Activated naive CD4-positive, alpha-beta T cell treated with anti-CD3 and anti-CD28 coated beads, Interleukin-2, amount 50 U/mL, for 16 hours (primary cell): ENCODE measurements around the gene SRP9.
"Not testable (repeated sequence)": the region's sequence is repeated elsewhere in the genome, so short reads cannot be mapped to it uniquely, and the experiment has no call there.

Experiments used
- DNase-seq: peaks from one replicate; pipeline ENCODE4 v3.0.0-alpha.2; 2020

SRP9 gene

DNA sequence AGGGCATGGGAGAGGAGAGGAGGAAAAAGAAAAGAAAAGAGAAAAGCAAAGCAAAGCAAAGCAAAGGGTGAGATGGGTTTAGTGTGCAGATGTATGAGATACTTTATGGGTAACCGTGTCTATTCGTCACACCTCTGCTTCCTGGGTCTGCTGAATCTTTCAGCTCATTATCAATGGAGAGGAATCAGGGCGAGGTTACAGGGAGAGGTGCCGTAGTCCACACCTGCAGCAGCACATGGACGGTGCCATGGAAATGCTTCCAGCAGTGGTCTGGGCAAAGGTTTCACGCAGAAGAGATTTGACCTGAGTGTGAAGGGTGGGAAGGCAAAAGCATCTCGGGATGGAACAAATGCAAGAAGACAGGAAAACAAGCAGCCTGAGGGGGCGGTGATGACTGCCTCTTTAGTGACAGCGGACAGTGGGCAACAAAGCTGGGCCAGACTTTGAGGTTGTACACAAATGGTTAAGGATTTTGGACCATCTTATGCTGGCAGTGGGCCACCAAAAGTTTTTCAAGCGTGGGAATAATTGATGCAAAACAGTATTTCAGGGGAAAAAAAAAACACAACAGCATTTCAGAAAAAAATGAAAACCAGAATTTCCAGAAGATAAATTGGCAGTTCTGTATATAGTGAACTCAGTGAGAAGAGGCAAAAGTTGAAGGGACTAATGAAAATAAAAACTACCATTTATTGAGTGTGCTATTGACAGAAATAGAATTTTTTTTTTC, 19.5 kb upstream of the SRP9 start:
- DNase-seq = no peak

DNA sequence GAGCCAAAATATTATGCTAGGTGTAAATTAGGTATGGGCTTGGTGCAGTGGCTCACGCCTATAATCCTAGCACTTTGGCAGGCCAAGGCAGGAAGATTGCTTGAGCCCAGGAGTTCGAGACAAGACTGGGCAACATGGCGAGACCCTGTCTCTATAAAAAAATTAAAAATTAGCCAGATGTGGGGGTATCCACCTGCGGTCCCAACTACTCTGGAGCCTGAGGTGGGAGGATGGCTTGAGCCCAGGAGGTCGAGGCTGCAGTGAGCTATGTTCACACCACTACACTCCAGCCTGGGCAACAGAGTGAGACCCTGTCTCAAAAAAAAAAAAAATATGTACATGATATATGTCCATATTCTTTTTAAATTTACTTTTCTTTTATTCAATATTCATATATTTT, 17.7 kb upstream of the SRP9 start:
- not testable (repeated sequence) for DNase-seq

DNA sequence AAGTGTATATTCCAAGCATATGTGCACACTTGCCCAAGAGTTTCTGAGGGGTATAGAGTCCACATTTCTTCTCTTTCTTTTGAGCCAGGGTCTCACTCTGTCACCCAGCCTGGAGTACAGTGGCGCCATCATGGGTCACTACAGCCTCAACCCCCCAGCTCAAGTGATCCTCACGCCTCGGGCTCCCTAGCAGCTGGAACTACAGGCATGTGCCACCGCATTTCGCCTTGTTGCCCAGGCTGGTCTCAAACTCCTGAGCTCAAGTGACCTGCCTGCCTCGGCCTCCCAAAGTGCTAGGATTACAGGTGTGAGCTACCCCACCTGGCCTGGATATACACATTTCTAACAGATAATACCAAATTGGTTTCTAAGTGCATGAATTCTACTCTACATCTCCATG, 17.1 kb upstream of the SRP9 start:
- no peak for DNase-seq

DNA sequence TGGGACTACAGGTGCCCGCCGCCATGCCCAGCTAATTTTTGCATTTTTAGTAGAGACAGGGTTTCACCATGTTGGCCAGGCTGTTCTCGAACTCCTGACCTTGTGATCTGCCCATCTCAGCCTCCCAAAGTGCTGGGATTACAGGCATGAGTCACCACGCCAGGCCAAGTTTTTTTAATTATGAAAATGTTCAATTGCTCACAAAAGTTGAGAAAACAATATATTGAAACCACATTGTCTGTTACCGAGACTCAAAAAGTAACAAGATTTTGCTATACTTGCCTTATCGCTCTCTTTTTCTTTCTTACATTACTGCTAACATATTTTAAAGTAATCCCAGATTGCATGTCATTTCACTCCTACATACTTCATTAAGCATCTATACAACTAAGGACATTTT, 16.2 kb upstream of the SRP9 start:
- not testable (repeated sequence) for DNase-seq

DNA sequence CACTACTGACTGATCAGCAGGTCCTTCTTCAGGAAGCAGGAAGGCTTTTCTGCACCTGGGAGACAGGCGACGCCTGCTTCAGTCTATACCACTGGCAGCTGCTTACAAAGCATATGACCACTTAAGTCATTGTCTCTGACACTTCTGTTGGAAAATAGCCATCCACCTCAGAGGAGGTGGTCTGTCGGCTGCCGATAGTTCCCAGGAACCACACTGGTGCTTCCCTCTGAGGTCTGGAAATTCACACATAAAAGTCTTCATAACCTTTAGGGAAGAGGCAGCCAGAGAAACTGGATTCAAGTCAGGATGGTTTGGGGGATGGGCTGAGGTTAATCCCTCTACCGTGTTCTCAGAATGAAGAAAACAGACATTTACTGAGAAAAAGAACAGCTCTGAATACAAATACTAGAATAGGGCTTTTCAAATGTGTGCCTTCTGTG, 15.6 kb upstream of the SRP9 start:
- DNase-seq = no peak

DNA sequence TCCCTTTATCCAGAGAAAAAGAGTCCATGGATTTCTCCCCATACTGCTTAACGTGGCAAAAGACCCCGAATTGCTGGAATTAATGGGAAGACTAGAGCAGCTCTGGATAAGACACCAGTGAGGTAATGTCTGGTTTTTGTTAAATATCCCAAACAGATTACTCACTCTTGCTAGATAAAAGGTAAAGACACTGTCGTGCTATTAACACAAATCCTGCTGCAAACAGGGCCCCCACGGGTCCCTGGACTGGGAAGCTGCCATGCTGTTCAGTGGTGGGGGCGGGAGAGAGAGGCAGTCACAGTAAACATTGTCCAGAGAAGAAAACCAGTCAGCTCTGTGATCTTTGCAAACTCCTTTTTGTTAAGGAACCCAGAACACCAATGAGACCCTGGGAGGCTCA, 15.2 kb upstream of the SRP9 start:
- no peak for DNase-seq

DNA sequence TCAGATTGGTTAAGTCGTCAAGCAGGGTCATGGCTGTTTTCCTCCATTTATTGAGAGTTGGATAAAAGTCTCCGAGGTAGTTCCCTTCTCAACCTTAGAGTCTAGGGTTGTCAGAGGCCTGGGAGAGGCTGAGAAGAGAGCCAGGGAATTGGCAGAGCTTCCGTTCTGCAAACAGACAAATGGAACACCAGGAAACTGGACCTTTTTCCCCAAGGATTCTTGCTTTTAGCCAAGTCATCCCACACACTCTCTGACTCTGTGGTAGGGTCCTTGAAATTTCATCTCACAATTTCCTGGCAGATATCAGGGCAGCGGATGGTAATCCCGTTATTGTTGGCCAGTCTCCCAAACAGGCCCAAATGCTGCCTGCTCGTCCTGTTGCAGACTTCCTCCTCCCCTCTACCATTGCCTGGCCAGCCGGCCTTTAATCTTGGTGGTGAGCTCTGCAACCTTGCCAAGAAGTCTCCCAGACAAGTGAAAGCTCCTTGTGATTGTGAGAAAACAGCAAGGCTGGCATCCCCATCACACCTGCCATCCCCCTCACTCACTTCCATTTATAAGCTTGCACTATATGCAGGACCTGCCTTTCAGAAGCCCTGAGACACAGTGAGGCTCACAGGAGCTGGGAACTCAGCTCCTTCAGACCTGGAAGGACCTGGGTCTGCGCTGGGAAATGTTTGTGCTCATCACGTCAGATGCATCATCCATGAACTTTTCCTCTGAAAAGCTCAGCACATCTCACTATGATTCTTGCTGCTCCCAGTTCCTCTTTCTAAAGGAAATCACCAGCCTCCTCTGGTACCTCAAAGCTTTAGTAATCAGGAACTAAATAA, 13.7 kb upstream of the SRP9 start:
- no peak for DNase-seq

DNA sequence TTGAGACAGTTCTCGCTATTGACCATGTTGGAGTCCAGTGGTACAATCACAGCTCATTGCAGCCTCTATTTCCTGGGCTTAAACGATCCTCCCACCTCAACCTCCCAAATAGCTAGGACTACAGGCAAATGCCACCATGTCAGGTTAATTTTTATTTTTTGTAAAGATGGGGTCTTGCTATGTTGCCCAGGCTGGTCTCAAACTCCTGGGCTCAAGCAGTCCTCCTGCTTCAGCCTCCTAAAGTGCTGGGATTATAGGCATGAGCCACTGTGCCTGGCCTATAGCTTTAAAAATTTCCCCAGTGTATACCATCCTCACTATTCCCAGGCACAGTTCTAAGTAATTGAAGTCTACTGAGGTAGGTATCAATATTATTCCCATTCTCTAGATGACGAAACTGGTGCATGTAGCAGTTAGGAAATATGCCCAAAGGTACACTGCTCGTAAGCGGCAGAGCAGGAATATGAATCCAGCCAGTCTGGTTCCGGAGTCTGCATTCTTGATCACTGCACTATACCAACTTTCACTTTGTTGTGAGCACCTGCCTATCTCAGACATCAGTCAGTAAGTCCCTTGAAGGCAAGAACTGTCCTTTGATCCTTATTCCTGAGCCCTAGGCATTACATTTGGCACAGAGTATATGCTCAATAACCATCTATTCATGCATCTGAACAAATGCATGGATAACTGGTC, 11.5 kb upstream of the SRP9 start:
- no peak for DNase-seq

DNA sequence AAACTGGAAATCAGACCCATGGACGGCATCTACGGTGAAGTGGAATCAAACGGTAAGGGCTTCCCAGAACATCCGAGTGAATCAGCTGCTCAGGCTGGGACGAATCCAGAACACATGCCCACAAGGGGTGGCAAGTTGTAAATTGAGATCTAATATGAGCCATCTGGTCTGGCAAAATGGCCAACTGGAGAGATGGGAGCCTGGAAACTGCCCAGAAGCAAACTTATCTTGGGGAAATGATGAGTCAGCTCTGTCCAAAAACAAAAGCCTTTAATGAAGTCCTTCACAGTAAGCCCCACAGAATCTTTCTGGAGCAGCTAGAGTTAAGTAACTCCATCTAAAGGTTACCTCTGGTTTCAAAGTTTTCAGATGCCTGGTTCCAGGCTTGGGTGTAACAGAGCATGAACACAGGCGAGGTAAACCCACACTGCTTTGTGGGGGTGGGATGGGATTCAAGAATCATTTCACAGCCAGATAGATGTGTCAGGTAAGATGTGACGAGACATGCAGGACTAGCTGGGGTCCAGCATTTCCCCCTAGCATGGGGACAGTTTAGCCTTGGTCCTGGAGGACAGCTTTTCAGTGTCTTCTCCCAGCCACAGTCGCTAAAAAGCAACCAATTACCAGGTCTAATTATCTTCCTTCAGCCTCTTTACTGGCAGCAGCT, 10.5 kb upstream of the SRP9 start:
- no peak for DNase-seq

DNA sequence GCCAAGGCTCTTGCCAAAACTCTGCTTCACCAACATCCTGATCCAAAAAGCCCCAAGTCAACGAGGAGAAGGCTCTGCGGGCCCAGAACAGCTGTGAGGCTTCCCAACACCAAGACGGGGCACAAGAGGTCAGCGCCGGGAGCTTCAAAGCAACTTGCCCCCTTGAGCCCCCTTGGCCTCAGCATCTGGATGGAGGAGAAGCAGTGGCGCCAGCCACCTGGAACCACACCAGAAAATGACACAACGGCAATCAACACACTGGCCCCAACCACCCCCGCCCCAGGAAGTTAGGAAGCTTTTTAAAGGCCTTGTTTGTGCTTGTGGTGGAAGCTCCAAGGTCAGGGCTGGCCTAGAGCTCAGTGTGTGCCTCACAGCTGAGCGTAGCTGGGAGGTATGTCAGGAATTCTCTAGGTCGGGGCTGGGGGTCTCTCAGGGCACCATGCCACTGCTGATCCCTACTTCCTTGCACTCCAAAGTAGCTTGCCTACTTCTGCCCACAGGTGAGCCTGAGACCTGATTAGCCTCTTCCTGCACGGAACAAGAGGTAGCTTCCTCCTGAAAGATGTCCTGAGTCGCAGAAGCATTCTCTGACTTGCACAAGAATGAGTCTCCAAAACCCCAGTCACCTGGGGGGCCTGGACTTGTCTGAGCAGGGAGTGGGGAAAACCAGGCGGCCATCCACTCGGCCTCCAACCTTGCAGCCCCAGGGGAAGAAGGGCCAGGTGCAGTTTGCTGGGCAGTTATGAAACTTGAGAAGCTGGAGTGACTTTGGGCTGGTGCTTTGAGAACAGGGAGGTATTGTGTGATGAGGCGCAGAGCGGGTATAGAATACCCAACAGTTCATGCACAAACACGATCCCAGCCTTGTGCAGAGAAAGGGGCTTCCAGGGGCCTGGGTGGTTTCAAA, 9.7 kb upstream of the SRP9 start:
- no peak for DNase-seq

DNA sequence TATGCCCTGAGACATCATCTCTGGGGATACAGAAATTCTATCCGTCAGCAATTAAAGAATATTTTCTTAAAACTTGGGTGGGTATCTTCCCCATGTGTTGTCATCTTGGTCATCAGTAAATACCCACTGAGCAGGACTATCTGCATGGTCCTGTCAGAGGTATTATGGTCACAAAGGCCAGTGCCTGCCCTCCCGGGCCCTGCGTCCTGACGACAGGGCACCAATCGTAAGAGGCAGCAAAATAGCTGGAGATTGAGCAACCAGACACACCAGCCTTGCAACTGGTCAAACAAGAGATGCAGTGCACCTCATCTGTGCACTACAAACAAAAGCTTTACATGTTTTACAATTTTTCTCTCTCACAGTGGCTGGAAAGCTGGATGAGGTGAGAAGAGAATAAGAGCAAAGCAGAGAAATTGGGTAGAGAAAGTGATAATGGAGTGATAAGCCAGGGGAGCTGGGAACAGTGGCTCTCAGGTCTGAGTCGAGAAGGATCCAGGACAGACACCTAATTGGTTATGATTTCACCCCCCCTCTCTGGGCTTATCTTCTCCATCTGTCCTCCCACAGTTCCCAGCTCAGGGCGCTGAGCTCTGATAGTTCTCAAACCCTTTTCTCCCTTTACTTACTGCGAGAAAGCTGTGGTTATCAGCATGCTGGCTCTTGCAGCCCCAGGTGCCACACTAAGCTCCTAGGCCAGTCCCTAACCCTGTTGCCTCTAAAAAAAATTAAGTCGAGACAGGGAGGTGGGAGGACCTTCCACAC, 8.8 kb upstream of the SRP9 start:
- no peak for DNase-seq

DNA sequence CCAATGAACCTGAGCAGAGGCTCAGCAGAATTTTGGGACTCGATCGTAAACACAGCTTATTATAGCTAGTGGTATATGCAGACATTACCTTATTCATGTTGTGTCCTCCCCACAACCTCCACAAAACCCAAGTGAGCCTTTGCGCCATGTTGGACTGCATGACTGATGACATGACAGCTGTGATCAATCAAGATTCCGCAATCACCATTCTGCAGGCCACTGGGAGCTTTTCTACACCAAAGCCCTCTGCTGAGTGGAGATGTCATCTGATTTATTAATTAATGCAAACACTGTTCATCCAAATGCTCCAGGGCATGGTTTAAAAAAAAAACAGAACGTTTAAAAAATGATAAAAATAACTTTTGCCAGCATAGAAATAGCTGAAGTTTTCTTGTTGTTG, 7.9 kb upstream of the SRP9 start:
- DNase-seq = no peak

DNA sequence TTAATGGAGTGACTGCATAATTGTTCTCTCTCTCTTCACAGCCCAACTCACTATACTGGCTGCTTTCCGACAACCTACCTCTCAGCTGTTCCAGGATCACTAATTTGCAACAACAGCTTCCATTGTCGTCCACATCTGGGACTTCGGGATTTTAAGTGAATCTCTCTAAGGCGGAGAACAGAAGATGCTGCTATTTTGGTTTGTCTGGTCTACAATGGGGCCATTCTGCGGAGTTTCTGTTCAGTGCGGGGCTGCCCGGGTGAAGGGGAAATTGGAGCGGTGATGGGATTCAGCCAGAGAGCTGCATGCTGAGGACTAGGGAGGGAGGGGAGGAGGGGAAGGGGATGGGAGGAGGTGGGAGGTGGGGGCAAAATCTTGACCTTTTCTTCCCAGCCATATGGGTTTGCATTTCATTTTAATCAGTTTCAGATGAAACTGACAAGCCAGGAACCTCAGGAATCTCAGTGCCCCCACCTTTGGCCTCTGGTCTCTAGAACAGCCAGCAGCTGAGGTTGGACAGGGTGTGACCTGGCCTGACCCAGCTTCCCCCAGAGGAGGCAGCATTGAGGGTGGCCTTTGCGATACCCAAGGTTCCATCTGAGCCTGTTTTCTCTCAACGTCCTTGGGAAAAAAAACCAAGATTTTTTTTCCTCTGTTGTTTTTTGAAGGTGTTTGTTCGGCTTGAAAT, 6.9 kb upstream of the SRP9 start:
- no peak for DNase-seq

DNA sequence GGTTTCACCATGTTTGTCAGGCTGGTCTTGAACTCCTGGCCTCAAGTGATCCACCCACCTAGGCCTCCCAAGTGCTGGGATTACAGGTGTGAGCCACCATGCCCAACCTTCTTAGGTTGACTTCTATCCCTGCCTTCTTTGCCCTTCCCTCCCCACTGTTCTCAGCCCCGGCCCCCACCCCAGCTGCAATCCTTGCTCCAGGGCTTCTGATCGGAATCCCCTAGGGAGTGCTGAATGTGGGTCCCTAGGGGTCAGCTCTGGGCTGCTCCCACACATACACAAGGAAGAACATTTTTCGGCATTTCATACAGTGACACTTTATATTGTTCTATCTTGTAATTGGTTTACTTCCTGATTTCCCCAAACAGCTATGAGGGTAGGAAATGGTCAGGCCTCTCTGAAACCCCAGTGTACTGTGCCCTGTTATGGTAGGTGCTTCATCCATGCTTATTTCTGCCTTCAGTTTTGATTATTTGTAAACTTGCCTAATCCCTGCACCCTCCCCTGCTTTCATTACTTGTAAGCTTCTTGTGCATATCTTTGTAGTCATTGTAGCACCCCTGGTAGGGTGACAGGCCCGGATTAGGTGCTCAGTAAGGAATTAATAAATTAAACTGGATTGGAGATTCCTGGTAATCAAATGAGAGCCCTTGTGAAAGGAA, 5.8 kb upstream of the SRP9 start:
- no peak for DNase-seq

DNA sequence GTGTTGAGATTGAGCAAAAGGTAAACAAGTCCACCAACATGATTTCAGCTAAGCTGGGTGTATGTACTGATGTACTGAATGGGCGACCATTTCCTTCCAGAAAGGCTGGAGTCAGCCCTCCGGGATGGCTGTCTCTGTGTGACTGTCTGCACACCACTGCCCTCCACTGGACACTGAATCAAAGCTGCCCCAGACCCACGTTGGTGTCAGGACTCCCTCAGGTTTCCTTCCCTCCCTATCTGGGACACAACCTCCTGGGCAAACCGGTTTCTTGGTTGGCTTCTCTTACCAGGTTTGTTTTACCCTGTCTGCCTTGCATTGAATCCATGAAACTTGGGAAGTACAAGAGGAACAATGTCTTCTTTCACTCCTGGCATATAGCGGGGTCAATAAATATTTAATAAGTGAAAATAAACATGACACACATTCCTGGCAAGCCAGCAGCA, 5.3 kb upstream of the SRP9 start:
- DNase-seq = no peak

DNA sequence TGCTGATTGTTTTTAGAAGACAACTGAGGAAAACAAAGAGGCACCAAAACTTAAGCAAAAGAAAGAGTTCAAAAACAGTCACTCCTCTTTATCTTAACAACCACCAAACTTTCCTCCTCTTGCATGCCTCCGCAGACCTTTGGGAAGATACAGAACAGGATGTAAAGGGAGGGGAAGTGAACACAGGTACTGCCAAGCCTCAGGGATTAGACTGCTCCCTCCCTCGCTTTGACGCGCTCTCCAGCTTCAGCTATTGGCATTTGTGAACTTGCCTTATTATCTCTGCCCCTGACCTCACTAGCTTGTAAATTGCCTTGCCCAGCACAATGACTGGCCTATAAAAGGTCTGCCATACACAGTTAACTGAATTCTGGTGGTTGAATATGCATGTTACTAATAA, 4.8 kb upstream of the SRP9 start:
- no peak for DNase-seq

DNA sequence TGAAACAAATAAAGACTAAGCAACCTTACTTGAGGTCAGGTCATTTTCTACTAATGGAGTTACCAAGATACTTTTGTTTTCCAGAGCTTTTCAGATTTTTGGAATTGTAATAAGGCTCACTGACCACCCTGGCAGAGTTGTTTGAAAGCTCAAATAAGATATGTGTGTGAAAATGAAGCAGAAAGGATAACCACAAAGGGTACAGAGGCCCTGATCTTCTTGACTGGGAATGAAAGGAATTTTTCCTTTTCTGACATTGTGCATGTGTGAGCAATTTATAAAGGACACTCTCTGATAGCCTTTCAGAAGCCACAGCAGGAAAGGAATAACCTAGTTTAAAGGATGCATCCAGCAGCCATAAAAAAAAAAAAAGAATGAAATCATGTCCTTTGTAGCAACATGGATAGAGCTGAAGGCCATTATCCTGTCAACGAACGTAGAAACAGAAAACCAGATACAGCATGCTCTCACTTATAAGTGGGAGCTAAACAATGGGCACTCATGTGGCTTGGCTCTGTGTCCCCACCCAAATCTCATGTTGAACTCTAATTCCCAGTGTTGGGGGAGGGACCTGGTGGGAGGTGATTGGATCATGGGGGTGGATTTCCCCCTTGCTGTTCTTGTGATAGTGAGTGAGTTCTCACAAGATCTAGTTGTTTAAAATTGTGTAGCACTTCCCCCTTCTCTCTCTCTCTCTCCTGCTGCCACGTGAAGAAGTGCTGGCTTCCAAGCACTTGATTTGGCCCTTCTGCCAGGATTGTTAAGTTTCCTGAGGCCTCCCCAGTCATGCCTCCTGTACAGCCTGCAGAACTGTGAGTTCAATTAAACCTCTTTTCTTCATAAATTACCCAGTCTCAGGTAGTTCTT, 3.1 kb upstream of the SRP9 start:
- no peak for DNase-seq

DNA sequence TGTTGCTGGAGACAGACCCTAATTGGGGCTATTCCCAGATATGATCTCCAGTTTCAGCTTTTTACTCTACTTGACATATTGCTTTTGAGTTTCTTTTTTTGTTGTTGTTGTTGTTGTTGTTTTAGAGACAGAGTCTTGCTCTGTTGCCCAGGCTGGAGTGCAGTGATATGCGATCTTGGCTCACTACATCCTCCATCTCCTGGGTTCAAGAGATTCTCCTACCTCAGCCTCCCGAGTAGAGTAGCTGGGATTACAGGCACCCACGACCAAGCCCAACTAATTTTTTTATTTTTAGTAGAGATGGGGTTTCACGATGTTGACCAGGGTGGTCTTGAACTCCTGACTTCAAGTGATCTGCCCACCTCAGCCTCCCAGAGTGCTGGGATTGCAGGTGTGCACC, 1.3 kb upstream of the SRP9 start:
- no peak for DNase-seq

DNA sequence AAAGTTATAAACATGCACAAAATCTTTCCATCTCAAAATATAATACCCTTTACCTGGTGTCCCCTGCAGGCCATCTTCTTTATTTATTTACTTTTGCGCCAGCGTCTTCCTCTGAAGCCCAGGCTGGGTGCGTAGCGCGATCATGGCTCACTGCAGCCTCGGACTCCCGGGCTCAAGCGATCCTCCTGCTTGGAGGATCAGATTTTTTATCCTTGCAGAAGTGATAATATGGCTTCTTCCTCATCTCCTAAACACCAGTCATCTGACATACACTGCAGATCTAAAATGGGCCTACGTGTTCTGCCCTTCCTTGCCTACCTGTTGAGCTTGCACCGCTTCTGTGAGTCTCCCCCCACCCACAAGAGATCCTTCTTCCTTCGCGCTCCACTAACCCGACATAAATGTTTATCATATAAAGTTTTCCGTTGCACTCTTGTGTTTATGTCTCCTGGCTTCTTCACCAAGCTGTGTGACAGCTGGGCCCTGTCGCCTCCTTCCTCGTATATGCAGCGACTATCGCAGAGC, 506 bp upstream of the SRP9 start:
- DNase-seq = no peak
